ENCODE data around the gene CHFR. TPM values are rescaled to one million over a fixed set of nuclear protein-coding genes. Genes with fewer than 3 reads are reported as not detected.
A peak's percentile ranks its signal among the peaks of the same experiment; 100 is the strongest.
"Not testable (repeated sequence)": the region's sequence is repeated elsewhere in the genome, so short reads cannot be mapped to it uniquely, and the experiment has no call there.

CHFR gene
- total RNA-seq, 1 donor from 2014 or later: 45.5 TPM

DNA sequence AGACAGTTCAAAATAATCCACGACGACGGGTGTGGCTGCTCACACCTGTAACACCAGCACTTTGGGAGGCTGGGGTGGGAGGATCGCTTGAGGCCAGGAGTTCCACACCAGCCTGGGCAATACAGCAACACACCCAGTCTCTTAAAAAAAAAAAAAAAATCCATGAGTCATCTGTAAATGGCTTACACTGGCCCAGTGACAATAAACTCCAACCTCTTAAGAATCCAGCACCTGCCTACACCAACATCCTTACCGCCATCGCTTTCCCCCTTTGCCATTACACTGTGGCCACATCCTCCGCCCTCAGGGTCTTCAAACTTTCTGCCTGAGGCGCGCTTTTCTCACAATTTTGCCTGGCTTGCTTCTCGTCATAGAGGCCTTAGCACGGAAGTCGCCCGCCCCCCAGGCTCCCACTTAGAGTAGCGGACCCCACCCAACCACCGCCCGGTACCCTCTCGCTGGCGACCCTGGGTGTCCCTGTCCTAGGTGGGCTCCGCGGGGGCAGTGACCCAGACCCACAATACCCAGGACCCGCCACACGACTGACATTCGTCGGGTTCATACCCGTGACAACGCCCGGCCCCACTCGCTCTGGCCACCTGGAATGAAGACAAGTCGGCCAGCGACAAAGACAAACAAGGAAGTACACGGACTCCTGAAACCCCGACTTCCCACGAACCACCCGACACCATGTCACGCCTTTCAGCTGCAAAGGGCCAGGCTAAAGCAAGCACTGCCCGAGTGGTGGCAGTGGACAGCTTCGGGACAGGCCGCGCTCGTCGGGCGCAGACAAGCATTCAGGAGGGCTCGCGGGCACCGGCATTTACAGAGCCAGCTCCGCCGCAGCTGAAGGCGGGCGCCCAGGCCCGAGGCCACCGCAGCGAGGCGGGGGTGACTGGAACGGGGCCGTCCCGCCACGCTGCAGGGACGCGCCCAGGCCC, 59.4 kb downstream of the CHFR start:
- ATAC-seq: no peak
- intact Hi-C loops (cut with DNase I): no loop called here
- peak; percentile 65 for DNase-seq (ENCODE audit: low spot score)

DNA sequence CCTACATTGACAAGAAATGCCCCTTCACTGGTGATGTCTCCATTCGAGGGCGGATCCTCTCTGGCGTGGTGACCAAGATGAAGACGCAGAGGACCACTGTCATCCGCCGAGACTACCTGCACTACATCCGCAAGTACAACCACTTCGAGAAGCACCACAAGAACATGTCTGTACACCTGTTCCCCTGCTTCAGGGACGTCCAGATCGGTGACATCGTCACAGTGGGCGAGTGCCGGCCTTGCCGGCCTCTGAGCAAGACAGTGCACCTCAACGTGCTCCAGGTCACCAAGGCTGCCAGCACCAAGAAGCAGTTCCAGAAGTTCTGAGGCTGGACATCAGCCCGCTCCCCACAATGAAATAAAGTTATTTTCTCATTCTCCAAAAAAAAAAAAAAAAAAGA, 61.5 kb downstream of the CHFR start:
- ATAC-seq (no peak), DNase-seq (ENCODE audit: low spot score) (no peak)
- intact Hi-C loops (cut with DNase I): no loop called here

DNA sequence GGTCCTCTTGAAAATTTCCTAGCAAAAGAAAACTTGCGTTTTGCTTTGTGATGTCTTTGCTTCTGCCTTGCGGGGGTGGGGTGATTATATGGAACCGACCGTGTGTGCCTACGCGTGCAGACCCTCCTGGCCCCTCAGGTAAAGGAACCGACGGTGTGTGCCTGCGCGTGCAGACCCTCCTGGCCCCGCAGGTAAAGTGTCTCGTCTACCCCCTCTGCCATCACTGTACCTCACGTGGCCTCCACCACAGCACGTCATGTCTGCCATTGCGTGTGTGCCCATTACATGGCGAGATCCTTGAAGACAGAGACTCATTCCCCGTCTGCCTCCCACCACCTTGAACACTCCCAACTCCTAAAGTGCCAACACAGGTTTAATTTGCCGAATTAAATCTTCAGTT, 62.3 kb downstream of the CHFR start:
- DNase-seq (ENCODE audit: low spot score) (no peak), ATAC-seq (no peak)
- intact Hi-C loops (cut with DNase I): no loop called here

DNA sequence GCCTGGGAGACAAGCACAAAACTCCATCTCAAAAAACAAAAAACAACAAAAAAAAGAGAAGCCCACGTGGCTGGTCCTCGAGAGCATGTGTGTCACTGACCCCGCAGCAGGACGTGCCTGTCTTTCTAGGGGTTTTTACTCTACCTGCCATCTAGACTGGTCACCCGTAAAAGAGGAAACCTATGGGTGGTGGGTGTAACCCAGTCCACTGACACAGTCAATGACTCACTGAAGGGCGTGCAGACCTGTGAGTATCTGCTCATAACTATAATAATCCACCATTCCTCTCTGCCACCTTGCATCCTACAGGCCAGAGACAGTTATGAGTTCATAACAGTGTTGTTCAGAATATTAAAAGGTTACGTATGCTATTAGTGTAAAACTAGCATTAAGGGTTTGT, 63.4 kb downstream of the CHFR start:
- ATAC-seq: no peak
- no peak for DNase-seq (ENCODE audit: low spot score)
- intact Hi-C loops (cut with DNase I): no loop called here

DNA sequence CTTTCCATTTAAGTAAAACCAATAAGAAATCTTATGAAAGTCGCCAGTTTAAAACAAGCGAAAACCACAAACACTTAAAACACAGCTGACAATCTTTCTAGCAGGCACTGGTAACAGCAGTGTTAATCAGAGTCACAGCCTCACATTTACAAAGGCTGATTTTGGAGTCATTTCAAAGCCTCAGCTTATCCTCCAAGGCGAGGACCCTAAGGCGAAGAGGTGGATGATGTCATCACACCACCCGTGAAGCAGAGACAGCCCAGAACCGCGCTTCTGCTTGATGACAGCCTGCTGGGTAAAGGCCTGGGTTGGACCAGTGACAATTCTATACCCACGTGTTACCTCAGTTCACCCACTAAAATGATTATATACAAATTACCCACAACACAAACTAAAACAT, 68.8 kb downstream of the CHFR start:
- no peak for ATAC-seq
- no peak for DNase-seq (ENCODE audit: low spot score)
- intact Hi-C loops (cut with DNase I): no loop called here

DNA sequence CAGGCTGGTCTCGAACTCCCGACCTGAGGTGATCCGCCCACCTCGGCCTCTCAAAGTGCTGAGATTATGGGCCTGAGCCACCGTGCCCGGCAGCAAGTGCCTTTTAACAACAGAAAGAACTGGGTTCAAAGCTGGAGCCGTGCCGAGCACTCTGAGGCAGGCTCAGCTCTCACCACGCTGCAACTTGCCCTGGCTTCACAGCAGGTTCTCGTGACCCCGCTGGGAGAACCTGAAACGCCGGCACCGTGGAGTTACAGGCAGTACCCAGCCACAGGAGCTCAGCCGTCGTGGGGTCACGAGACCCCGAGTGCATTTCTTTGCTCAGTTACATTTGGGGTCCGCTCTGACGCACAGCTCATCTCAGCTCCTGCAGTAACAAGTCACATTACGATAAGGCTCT, 73.2 kb downstream of the CHFR start:
- no peak for ATAC-seq
- DNase-seq (ENCODE audit: low spot score): no peak
- intact Hi-C loops (cut with DNase I): no loop called here

DNA sequence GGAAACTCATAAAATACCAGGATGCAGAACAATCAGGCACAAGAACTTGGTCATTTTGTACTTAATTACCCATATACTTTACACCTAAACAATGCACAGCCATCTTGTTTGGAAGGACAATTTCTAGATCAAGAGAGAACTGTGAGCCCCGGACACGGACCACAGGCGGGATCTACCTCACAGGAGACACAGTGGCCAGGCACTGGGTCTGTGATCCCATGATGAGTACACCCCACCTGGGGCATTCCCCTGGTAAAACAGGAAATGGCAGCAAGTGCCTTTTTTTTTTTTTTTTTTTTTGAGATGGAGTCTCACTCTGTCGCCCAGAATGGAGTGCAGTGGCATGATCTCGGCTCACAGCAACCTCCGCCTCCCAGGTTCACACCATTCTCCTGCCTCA, 74.0 kb downstream of the CHFR start:
- intact Hi-C loops (cut with DNase I): no loop called here
- ATAC-seq (no peak), DNase-seq (ENCODE audit: low spot score) (no peak)

DNA sequence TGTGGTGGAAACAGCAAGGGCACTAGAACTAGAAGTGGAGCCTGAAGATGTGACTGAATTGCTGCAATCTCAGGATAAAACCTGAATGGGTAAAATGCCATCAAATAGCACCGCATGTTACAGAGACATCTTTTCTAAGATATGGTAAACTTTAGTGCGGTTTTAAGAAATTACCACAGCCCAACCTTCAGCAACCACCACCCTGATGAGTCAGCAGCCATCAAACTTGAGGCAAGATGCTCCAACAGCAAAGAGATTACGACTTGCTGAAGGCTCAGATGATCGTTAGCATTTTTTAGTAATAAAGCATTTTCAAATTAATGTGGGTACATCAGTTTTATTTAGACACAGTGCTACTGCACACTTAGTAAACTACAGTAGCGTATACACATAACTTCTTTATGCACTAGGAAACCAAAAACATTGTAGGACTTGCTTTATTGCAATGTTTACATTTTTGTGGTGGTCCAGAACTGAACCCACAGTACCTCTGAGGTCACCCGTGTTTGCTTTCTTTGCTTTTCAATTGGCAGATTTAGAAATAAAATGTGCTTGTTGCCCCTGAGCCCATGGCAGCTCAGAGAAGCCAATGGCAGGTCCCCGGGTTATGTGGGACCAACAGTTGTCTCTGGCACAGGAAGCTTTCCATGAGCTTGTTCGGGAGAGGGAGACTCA, 74.6 kb downstream of the CHFR start:
- intact Hi-C loops (cut with DNase I): no loop called here

DNA sequence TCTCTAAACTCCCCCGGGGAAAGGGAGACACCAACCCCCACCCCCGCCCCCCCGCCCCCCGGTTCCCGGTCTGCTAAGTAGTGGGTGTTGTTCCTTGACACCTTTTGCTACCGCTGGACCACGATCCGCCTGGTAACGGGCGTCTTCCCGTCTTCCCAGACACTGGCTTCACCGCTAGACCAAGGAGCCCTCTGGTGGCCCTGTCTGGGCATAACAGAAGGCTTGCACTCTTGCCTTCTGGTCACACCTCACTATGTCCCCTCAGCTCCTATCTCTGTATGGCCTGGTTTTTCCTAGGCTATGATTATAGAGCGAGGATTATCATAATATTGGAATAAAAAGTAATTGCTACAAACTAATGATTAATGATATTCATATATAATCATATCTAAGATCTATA, 78.0 kb downstream of the CHFR start:
- DNase-seq (ENCODE audit: low spot score); intact Hi-C loops (cut with DNase I); ATAC-seq: not testable (repeated sequence)

More for the DNA sequence above, 74.6 kb downstream of the CHFR start:
- no peak for ATAC-seq
- no peak for DNase-seq (ENCODE audit: low spot score)

DNA sequence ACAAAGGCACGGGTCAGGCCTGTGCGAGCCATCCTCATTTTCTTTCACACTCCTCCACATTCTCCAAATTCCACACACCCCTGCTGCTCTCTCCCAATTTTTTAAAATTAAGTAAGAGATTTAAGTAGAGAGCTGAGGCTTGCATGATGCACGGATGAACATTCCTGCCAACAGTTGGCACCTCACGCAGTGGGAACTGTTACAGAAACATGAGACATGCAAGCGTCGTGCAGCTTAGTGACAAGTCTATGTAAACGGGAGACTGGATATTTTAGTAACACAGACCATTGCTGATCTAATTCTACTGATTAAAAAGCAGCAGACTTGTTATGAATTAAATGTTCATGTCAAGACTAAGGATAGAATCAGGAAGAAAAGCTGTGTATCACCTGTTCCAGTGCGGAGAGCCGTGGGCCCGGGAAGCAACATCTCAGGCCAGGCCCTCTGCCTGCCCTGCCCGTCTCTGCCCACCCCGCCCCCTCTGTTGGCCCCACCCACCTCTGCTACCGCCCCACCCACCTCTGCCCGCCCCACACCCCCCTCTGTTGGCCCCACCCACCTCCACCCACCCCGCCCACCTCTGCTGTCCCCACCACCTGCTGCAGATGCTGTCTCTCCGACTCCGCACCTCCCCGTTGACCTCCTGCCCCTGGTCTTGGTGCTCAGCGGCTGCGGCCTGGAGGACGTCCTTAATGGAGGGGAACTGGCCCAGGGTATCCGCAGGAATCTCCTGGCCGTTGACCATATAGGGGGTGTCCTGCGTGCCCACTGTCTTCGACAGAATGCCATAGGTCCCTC, 79.9 kb downstream of the CHFR start:
- intact Hi-C loops (cut with DNase I): no loop called here
- DNase-seq (ENCODE audit: low spot score) (no peak), ATAC-seq (no peak)

DNA sequence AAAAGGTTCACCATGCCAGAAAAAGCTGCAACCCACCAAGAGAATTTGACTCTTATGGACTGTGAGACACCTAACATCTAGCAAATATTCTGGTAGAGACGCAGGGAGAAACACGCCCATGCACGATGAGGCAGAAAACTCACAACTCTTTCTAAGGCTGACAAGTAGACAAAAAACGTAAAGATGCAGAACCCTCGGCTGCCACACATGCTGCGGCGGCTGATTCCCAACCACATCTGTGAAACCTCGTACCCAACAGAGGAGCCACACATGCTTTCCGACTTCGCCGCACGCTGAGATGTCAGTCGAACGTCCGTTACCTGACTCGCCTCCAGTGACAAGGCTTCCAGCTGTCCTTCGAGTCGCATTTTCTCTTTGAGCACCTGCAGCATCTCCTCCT, 80.5 kb downstream of the CHFR start:
- no peak for DNase-seq (ENCODE audit: low spot score)
- intact Hi-C loops (cut with DNase I): no loop called here
- ATAC-seq: no peak

DNA sequence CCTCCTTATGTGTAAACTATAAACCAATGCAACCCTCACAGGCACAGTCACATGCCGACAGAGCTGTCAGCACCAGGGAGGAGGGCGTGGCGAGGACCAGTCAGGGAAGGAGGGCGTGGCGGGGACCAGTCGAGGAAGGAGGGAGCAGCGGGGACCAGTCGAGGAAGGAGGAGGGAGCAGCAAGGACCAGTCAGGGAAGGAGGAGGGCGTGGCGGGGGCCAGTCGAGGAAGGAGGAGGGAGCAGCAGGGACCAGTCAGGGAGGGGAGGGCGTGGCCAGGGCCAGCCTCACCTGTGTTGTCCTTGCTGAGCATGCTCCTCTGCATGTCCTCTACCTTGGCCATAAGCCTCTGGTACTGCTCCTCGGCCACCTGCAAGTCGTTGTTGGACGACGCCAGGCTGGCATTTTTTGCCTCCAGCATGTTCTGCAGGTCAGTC, 83.0 kb downstream of the CHFR start:
- intact Hi-C loops (cut with DNase I): no loop called here
- DNase-seq (ENCODE audit: low spot score): no peak
- peak; percentile 59 for ATAC-seq

DNA sequence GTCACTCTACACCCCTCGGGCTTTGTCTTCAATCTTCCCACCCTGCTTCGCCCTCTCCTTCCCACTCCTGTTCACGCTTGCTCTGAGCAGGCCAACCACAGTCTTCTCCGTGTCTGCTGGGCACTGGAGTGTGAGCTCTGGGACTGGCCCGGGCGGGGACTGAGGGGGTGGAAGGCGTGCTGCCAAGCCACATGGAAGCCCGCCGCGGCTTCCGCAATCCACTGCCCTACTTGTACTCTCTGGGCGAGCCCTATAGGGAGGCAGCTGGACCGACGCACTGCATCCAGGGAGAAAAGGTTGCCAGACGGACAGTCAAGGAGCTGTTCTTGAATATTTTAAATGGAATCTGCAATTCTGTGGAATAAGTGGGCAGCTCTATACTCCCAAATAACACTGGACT, 83.5 kb downstream of the CHFR start:
- DNase-seq (ENCODE audit: low spot score): no peak
- intact Hi-C loops (cut with DNase I): no loop called here
- ATAC-seq: peak; percentile 82

DNA sequence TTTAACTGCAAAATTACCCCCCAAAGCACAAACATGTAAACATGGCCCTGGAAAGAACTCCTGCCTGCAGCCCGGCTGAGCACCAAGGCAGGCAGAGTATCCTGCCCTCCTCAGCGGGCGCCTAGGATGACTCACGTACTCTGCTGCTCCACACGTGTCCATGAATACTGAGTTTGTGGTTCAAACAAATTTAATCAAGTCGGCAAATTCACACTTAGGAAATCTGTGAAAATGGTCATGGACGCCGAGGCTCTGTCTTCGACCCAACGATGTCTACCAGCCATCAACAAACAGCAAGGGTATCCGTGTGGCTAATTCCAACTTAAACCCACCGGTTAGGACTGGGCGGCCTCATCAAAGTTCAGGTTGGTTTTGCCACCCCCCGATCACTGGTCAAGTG, 84.3 kb downstream of the CHFR start:
- DNase-seq (ENCODE audit: low spot score) (no peak), ATAC-seq (no peak)
- intact Hi-C loops (cut with DNase I): no loop called here

DNA sequence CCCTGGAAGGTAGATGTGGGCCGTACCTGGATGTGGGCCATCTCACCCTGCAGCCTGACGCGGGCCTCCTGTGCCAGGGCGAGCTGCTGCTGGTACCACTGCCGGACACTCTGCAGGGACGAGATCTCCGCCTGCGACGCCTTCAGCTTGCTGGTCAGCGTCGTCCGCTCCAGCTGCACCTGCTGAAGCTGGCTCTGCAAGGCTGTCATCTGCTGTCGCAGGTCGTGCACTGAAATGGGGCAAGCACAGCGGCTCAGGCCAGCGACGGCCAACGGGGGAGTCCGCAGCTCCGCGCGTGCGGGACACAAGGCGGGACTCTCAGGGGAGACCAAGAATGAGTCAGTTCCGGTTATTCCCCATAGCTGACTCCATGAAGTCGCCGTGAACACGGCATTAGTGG, 85.7 kb downstream of the CHFR start:
- ATAC-seq: no peak
- intact Hi-C loops (cut with DNase I): no loop called here
- no peak for DNase-seq (ENCODE audit: low spot score)

DNA sequence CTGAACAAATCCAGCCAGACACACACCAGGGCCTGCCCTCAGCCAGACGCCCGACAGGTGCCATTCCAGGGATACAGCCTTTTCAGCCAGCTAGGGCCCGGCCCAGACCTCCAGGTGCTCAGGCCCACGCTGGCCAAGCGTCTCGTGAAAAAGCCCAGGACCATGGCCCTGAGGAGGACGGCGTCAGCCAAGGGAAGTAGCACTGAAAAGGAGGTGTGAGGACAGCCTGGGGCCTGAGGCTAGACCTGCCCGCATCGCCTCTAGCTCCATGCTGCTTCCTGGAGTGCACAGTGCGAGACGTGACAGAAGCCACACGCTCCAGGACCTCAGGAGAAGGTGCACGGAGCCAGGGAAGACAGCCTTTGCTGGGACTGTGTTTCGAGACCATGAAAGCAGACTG, 88.6 kb downstream of the CHFR start:
- DNase-seq (ENCODE audit: low spot score) (no peak), ATAC-seq (no peak)
- intact Hi-C loops (cut with DNase I): no loop called here

DNA sequence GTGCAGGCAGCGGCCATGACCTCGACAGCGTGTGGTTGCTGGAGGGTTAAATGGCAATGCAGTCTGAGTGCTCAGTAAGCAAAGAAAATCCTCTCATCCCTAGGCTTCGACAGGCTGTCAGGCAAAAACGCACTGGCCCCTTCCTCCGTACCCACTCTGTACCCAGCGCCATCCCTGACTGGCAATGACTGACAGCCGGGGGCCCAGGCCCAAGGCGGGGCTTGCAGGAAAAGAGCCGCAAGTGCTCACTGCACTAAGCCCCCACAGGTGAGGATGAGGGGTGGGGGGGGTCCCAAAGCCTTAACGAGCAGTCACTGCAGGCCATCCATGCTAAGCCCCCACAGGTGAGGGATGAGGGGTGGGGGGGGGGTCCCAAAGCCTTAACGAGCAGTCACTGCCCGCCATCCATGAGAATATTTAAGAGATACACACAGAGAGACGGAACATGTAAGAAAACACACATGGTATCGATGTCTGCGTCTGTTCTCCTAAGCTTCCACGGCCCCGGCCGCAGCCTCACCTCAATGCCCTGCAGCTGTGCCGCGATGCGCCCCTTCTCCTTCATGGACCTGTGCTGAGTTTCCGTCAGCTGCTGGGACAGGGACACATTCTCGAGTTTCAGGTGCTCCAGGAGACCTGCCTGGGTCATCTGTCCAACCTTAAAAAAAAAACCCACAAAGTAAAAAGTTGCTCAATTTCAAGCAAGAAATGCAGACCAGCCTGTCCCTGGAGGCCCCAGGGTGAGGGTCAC, 89.4 kb downstream of the CHFR start:
- ATAC-seq (no peak), DNase-seq (ENCODE audit: low spot score) (no peak)
- intact Hi-C loops (cut with DNase I): no loop called here

DNA sequence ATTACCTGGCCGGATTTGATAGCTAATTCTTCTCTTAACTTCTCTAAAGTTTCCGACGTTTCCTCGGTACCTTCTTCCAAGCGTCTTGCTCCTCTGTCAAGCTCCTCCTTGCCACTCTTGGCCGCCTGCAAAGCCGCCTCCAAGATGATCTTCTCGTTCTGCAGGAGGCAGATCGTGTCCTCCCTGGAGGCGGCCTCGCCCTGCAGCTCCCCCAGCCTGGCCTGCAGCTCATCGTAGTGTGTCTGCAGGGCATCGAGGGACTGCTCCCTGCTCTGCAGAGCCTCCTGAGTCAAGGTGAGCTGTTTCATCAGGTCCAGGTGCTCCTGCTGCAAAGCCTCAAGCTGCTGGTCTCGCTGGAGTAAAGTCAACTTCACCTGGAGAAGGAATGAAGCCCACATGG, 91.6 kb downstream of the CHFR start:
- ATAC-seq: no peak
- no peak for DNase-seq (ENCODE audit: low spot score)
- intact Hi-C loops (cut with DNase I): no loop called here

DNA sequence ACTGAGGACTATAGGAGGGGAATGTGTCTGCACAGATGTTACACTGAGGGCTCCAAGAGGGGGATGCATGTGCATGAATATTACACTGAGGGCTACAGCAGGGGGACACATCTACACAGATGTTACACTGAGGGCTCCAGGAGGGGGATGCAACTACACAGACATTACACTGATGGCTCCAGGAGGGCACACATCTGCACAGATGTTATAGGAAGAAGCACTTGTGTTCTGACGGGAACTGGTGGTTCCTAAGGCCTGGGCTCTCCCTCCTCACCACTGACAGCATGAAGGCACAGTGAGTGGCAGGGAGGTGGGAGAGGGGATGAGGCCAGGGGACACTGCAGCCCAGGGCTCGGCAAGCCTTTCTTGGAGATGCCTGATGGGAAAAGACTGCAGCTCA, 95.5 kb downstream of the CHFR start:
- DNase-seq (ENCODE audit: low spot score); ATAC-seq; intact Hi-C loops (cut with DNase I): not testable (repeated sequence)
